Esophagus squamous epithelium (tissue), 5 donors: ENCODE results near the gene ITK. TPM values are rescaled to one million over a fixed set of nuclear protein-coding genes. Genes with fewer than 3 reads are reported as not detected.
"Not testable (repeated sequence)": the region's sequence is repeated elsewhere in the genome, so short reads cannot be mapped to it uniquely, and the experiment has no call there.

ENCODE experiments used
- DNase-seq: peaks from one replicate; lab custom pipeline; 2025; lab: John Stamatoyannopoulos, UW
- H3K27ac ChIP-seq, 4 donors: fragments of 200-600 bp; sonication (generic); one replicate each; pipeline ENCODE4 v1.5.1; 2016 to 2019; ENCODE audit warnings: mild to moderate bottlenecking in 1 of 4
- H3K27me3 ChIP-seq, 4 donors: fragments of 200-600 bp; sonication (generic); 1 replicate in 3 of 4; 2 replicates in 1 of 4; pipeline versions ENCODE4 v1.5.1 to v1.6.0; 2017 to 2021; ENCODE audit warnings: antibody characterized with exemption in 1 of 4
- H3K36me3 ChIP-seq, 3 donors: fragments of 200-600 bp; sonication (generic); one replicate each; pipeline ENCODE4 v1.5.1; 2016 to 2019
- H3K4me1 ChIP-seq, 3 donors: fragments of 200-600 bp; sonication (generic); one replicate each; pipeline ENCODE4 v1.5.1; 2017 to 2019
- H3K4me3 ChIP-seq, 4 donors: fragments of 200-600 bp; sonication (generic); 1 replicate in 3 of 4; 2 replicates in 1 of 4; pipeline ENCODE4 v1.5.1; 2016 to 2019; ENCODE audit warnings: mild to moderate bottlenecking in 2 of 4, moderate library complexity in 1 of 4
- H3K9me3 ChIP-seq, 3 donors: fragments of 200-600 bp; sonication (generic); one replicate each; pipeline ENCODE4 v1.5.1; 2016 to 2019
- POLR2A ChIP-seq, 4 donors: fragments of 450-650 bp; IDR thresholded peaks; one replicate each; pipeline ENCODE4 v1.6.1; 2017; ENCODE audit warnings: antibody characterized with exemption in 4 of 4, mild to moderate bottlenecking in 4 of 4, moderate library complexity in 3 of 4
- WGBS, 2 donors: methylation state at CpG; one replicate each; pipeline ENCODE4 v1.1.5; 2018; 5-methylcytosine and 5-hydroxymethylcytosine counted together
- intact Hi-C: fragments of 100-400 bp; cut with DNase I; formaldehyde crosslinking; loops from one replicate; pipeline ENCODE4 v1.15.0; 2022
- total RNA-seq, 4 donors: library from RNA; depleted of rRNA; stranded (reverse); fragments of >200 nt; gene quantifications; one replicate each; pipeline ENCODE4 v1.1.0, GENCODE V29; 2016
- TF ChIP-seq, protein P1 (sequence below), 6 experiments: fragments of 450-650 bp in 4 of 6; fragments of 200-600 bp in 2 of 6; sonication (generic) in 2 of 6; IDR thresholded peaks; one replicate each; pipeline ENCODE4 v1.5.1; 2016 to 2019; ENCODE audit warnings: antibody characterized with exemption in 6 of 6, mild to moderate bottlenecking in 4 of 6, moderate library complexity in 4 of 6
- donor health status: DM: yes; HTN: yes; CAD: no.

ITK gene
- total RNA-seq, 4 donors from 2014 or later: 0.53 to 5.1 (median 3.9) TPM

DNA sequence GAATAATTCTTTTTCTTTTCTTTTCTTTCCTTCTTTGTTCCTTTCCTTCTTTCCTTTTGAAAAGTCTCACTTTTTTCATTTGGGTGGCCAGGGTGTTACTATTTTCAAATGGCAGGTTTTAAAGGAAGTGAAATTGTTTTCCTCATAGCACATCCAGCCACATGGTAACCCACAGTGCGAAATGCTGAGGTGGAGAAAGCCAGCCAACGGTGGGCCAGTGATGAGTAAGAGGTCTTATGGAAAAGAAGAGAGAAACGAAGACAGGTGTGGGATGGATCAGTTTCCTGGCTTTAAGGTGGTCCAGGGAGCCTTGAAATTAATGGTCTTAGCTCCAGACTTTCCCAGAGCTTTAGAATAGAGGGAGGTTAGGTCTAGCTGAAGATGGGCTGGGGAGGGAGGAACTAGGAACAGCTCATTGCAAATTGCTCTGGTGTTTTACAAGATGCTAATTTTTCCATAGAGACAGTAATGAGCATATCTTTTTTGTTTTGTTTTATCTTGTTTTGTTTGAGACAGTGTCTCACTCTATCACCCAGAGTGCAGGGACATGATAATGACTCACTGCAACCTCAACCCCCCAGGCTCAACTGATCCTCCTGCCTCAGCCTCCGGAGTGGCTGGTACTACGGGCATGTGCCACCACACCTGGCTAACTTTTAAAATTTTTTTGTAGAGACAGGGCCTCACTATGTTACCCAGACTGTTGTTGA is 17.8 kb downstream of the ITK start:
- Histone ChIP-seq H3K36me3 (no peaks in the 10 kb centered on the region), H3K9me3 (no peaks in the 10 kb centered on the region), H3K4me1 (no peaks in the 10 kb centered on the region), H3K27ac (no peak overlapping the region), H3K27me3 (no peaks in the 10 kb centered on the region), H3K4me3 (no peak overlapping the region)
- TF ChIP-seq POLR2A (IDR thresholded peaks at IDR 0.05): no peak
- TF ChIP-seq, protein P1, sequence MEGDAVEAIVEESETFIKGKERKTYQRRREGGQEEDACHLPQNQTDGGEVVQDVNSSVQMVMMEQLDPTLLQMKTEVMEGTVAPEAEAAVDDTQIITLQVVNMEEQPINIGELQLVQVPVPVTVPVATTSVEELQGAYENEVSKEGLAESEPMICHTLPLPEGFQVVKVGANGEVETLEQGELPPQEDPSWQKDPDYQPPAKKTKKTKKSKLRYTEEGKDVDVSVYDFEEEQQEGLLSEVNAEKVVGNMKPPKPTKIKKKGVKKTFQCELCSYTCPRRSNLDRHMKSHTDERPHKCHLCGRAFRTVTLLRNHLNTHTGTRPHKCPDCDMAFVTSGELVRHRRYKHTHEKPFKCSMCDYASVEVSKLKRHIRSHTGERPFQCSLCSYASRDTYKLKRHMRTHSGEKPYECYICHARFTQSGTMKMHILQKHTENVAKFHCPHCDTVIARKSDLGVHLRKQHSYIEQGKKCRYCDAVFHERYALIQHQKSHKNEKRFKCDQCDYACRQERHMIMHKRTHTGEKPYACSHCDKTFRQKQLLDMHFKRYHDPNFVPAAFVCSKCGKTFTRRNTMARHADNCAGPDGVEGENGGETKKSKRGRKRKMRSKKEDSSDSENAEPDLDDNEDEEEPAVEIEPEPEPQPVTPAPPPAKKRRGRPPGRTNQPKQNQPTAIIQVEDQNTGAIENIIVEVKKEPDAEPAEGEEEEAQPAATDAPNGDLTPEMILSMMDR (IDR thresholded peaks at IDR 0.05): no peak
- intact Hi-C loops: no loop called here
- DNase-seq: no peak
- WGBS, 2 donors: 29 to 33% methylated on average over 4 to 5 of the region's 5 CpGs

DNA sequence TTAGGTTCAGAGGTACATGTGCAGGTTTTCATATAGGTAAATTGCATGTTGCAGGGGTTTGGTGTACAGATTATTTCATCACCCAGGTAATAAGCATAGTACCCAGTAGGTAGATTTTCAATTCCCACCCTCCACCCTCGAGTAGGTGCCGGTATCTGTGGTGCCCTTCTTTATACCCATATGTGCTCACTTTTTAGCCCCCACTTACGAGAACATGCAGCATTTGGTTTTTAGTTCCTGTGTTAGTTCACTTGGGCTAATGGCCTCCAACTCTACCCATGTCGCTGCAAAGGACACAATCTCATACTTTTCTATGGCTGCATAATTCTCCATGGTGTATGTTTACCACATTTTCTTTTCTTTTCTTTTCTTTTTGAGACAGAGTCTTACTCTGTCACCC is 21.2 kb downstream of the ITK start:
- H3K27ac ChIP-seq: no peak overlapping the region
- no peaks in the 10 kb centered on the region for H3K27me3 ChIP-seq
- TF ChIP-seq, protein P1 (IDR thresholded peaks at IDR 0.05): no peak
- no peak for TF ChIP-seq POLR2A (IDR thresholded peaks at IDR 0.05)
- no peak overlapping the region for H3K4me3 ChIP-seq
- DNase-seq: no peak
- no peaks in the 10 kb centered on the region for H3K9me3 ChIP-seq
- intact Hi-C loops: no loop called here
- H3K36me3 ChIP-seq: no peaks in the 10 kb centered on the region
- no peaks in the 10 kb centered on the region for H3K4me1 ChIP-seq
- WGBS, 2 donors: 75 to 79% methylated on average over 4 of the region's 4 CpGs

DNA sequence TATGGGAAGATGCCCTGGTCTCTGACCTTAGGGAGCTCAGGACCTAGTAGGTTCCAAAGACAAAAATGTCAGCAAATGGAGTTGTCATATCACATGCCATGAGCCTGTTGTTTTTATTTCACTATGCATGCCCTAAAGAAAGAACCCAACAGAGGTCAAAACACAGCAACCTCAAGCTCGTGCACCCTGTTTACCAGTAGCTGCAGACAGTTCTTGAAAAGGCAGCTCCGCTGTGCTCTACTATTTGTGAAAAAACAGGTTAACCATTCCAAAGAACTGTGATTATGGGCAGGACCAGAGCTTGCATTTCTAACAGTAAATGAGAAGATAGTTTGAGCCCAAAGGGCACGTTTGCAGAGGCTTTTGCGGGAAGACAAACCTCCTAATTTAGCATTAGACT is 22.8 kb downstream of the ITK start:
- Histone ChIP-seq H3K9me3 (no peaks in the 10 kb centered on the region), H3K36me3 (no peaks in the 10 kb centered on the region), H3K27ac (no peak overlapping the region), H3K27me3 (no peaks in the 10 kb centered on the region), H3K4me3 (no peak overlapping the region), H3K4me1 (no peaks in the 10 kb centered on the region)
- intact Hi-C loops: no loop called here
- WGBS, 2 donors: 45 to 55% methylated on average over 4 of the region's 4 CpGs
- TF ChIP-seq, protein P1 (IDR thresholded peaks at IDR 0.05): no peak
- TF ChIP-seq POLR2A (IDR thresholded peaks at IDR 0.05): no peak
- no peak for DNase-seq

DNA sequence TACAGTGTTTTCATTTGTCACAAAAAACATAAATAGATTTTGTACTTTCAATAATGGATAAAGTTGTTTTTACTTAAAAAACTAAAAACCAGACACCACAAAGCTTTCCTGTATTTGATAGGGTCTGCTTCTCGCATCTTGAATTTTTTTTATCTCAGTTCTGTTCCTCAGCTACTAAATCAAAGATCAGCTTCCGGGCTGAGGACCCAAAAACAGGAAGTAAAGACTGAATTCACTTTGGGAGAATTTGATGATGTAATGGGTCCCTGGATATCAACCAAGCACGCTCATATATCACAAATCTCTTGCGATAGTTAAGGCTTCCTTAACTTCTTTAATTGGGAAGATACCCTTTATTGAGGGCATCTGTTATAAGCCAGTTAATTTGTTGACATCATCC is 24.1 kb downstream of the ITK start:
- WGBS, 2 donors: 49 to 60% methylated on average over 4 of the region's 4 CpGs
- Histone ChIP-seq H3K4me3 (no peak overlapping the region), H3K27me3 (no peaks in the 10 kb centered on the region)

DNA sequence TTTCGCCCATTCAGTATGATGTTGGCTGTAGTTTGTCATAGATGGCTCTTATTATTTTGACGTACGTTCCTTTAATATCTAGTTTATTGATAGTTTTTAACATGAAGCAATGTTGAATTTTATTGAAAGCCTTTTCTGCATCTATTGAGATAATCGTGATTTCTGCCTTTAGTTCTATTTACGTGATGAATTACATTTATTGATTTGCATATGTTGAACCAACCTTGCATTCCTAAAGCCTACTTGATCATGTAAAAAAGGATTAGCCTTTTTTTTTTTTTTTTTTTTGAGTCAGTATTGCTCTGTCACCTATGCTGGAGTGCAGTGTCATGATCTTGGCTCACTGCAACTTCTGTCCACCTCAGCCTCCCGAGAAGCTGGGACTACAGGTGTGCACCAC is 25.1 kb downstream of the ITK start:
- no peaks in the 10 kb centered on the region for H3K4me1 ChIP-seq
- H3K36me3 ChIP-seq: no peaks in the 10 kb centered on the region
- no peak for DNase-seq
- TF ChIP-seq POLR2A (IDR thresholded peaks at IDR 0.05): no peak
- TF ChIP-seq, protein P1 (IDR thresholded peaks at IDR 0.05): no peak
- no peak overlapping the region for H3K27ac ChIP-seq
- no peak overlapping the region for H3K4me3 ChIP-seq
- intact Hi-C loops: no loop called here
- H3K27me3 ChIP-seq: no peaks in the 10 kb centered on the region
- 73 to 85% methylated on average over 6 of the region's 6 CpGs for WGBS, 2 donors
- no peaks in the 10 kb centered on the region for H3K9me3 ChIP-seq

More for the DNA sequence above, 24.1 kb downstream of the ITK start:
- no peak overlapping the region for H3K27ac ChIP-seq
- DNase-seq: no peak
- H3K9me3 ChIP-seq: no peaks in the 10 kb centered on the region
- TF ChIP-seq, protein P1 (IDR thresholded peaks at IDR 0.05): no peak
- TF ChIP-seq POLR2A (IDR thresholded peaks at IDR 0.05): no peak
- intact Hi-C loops: no loop called here
- H3K4me1 ChIP-seq: no peaks in the 10 kb centered on the region
- no peaks in the 10 kb centered on the region for H3K36me3 ChIP-seq

DNA sequence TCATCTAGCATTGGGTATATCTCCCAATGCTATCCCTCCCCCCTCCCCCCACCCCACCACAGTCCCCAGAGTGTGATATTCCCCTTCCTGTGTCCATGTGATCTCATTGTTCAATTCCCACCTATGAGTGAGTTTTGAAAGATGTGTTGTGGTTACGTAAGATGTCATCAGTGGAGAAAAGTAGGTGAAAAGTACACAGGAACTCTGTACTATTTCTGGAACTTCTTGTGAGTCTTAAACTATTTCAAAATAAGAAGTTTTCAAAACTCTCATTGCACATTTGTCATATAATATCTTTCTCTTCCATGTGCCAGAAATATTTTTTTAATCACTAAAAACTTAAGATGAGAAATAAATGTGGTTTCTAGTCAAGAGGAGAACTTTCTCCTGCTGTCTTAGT is 30.0 kb downstream of the ITK start:
- WGBS, 2 donors: 57 to 82% methylated on average over 1 of the region's 1 CpG
- DNase-seq, H3K27ac ChIP-seq: not testable (repeated sequence)

More for the DNA sequence above, 30.0 kb downstream of the ITK start:
- H3K9me3 ChIP-seq, H3K4me1 ChIP-seq, intact Hi-C loops, H3K27me3 ChIP-seq, H3K36me3 ChIP-seq, H3K4me3 ChIP-seq: not testable (repeated sequence)
